HepG2 (cell line): Measurements from ENCODE around the gene ZCCHC10. TPM values are rescaled to one million over a fixed set of nuclear protein-coding genes. Genes with fewer than 3 reads are reported as not detected.

Source experiments
- AKNA ChIP-seq: sonication (generic); formaldehyde crosslinking; IDR thresholded peaks from 2 replicates; pipeline ENCODE4 v1.4.0; 2020; ENCODE audit warnings: missing genetic modification reagents, borderline replicate concordance
- DBP ChIP-seq: sonication (generic); formaldehyde crosslinking; IDR thresholded peaks from 2 replicates; pipeline ENCODE4 v1.4.0; 2020; ENCODE audit warnings: missing genetic modification reagents; ENCODE audit errors: not compliant biosample characterization
- DMTF1 ChIP-seq: sonication (generic); formaldehyde crosslinking; IDR thresholded peaks from 2 replicates; pipeline ENCODE4 v1.4.0; 2020; ENCODE audit warnings: mild to moderate bottlenecking, missing genetic modification reagents
- ELF3 ChIP-seq: IDR thresholded peaks from 2 replicates; pipeline ENCODE4 v1.6.1; 2016; ENCODE audit warnings: missing genetic modification reagents, missing compliant biosample characterization
- NFATC3 ChIP-seq: sonication (generic); formaldehyde crosslinking; IDR thresholded peaks from 2 replicates; pipeline ENCODE4 v1.5.1; 2020; ENCODE audit warnings: mild to moderate bottlenecking, missing genetic modification reagents
- NFYC ChIP-seq: IDR thresholded peaks from 2 replicates; pipeline ENCODE4 v1.6.1; 2016; ENCODE audit warnings: missing genetic modification reagents, missing compliant biosample characterization
- NRL ChIP-seq: sonication (generic); formaldehyde crosslinking; IDR thresholded peaks from 2 replicates; pipeline ENCODE4 v1.5.0; 2020; ENCODE audit warnings: missing genetic modification reagents, mild to moderate bottlenecking, moderate library complexity, borderline replicate concordance
- PAX8 ChIP-seq: sonication (generic); formaldehyde crosslinking; IDR thresholded peaks from 2 replicates; pipeline ENCODE4 v1.8.0; 2022; ENCODE audit warnings: mild to moderate bottlenecking, missing genetic modification reagents, borderline replicate concordance
- TEAD2 ChIP-seq: sonication (generic); formaldehyde crosslinking; IDR thresholded peaks from 2 replicates; pipeline ENCODE4 v1.9.0; 2021; ENCODE audit warnings: missing genetic modification reagents
- ZIK1 ChIP-seq: sonication (generic); formaldehyde crosslinking; IDR thresholded peaks from 2 replicates; pipeline ENCODE4 v1.5.0; 2020; ENCODE audit warnings: mild to moderate bottlenecking, low read depth, missing genetic modification reagents, borderline replicate concordance
- ZKSCAN5 ChIP-seq: sonication (generic); formaldehyde crosslinking; IDR thresholded peaks from 2 replicates; pipeline ENCODE4 v1.5.1; 2020; ENCODE audit warnings: mild to moderate bottlenecking, missing genetic modification reagents
- ZNF292 ChIP-seq: sonication (generic); formaldehyde crosslinking; IDR thresholded peaks from 2 replicates; pipeline ENCODE4 v1.8.1; 2022; ENCODE audit warnings: mild to moderate bottlenecking, low read depth, missing genetic modification reagents, borderline replicate concordance
- ZNF30 ChIP-seq: sonication (generic); formaldehyde crosslinking; IDR thresholded peaks from 2 replicates; pipeline ENCODE4 v1.5.0; 2020; ENCODE audit warnings: mild to moderate bottlenecking, missing genetic modification reagents
- ZNF367 ChIP-seq: sonication (generic); formaldehyde crosslinking; IDR thresholded peaks from 2 replicates; pipeline ENCODE4 v1.4.0; 2020; ENCODE audit warnings: missing genetic modification reagents, borderline replicate concordance
- ZNF484 ChIP-seq: sonication (generic); formaldehyde crosslinking; IDR thresholded peaks from 2 replicates; pipeline ENCODE4 v1.5.1; 2020; ENCODE audit warnings: mild to moderate bottlenecking, low read depth, missing genetic modification reagents, borderline replicate concordance
- ZNF609 ChIP-seq: sonication (generic); formaldehyde crosslinking; IDR thresholded peaks from 2 replicates; pipeline ENCODE4 v1.4.0; 2020; ENCODE audit warnings: mild to moderate bottlenecking, missing genetic modification reagents, borderline replicate concordance
- ZNF713 ChIP-seq: sonication (generic); formaldehyde crosslinking; IDR thresholded peaks from 2 replicates; pipeline ENCODE4 v1.4.0; 2020; ENCODE audit warnings: mild to moderate bottlenecking, missing genetic modification reagents
- ZZZ3 ChIP-seq: sonication (generic); formaldehyde crosslinking; IDR thresholded peaks from 2 replicates; pipeline ENCODE4 v1.4.0; 2020; ENCODE audit warnings: missing genetic modification reagents, mild to moderate bottlenecking, borderline replicate concordance
- polyA plus RNA-seq, 8 experiments: library from polyadenylated mRNA; depleted of rRNA in 3 of 8; stranded (reverse) in 7 of 8; unstranded in 1 of 8; fragments of >200 nt; fragmentation: Illumina TruSeq in 4 of 8; extraction: Trizol in 4 of 8; gene quantifications; 2 replicates each; pipeline versions ENCODE4 v1.2.1 to v1.2.3, GENCODE V29; 2011 to 2016; ENCODE audit warnings: low read depth in 4 of 8, missing spikeins in 1 of 8, mixed read lengths in 1 of 8; ENCODE audit not compliant: insufficient read depth in 1 of 8
- total RNA-seq, 5 experiments: library from RNA; depleted of rRNA; stranded (reverse); fragments of >200 nt; fragmentation: Illumina TruSeq; extraction: Trizol; gene quantifications; 2 replicates each; pipeline ENCODE4 v1.2.3, GENCODE V29; 2016; ENCODE audit warnings: low read depth in 1 of 5

The ZCCHC10 gene
- total and polyA plus RNA-seq, 2 of the 13 experiments (the other 11 are each of a cell fraction or from before 2014, with no cell fraction given) = 40.7 to 48.2 TPM

- TF ChIP-seq ZNF609 (CRISPR knock-in tag) (peak; percentile 88), NRL (CRISPR knock-in tag) (no peak), ZNF292 (CRISPR knock-in tag) (peak; percentile 70; the same call in 1 of the 2 replicates), AKNA (CRISPR knock-in tag) (no peak), DMTF1 (CRISPR knock-in tag) (no peak), DBP (no peak), ZZZ3 (CRISPR knock-in tag) (no peak), ZIK1 (no peak), ZKSCAN5 (no peak), NFATC3 (CRISPR knock-in tag) (no peak), ZNF713 (CRISPR knock-in tag) (no peak), ZNF484 (CRISPR knock-in tag) (no peak), PAX8 (CRISPR knock-in tag) (no peak), ZNF30 (no peak), ELF3 (peak; percentile 83), ZNF367 (no peak), NFYC (peak; percentile 14; the same call in 1 of the 2 replicates), TEAD2 (CRISPR knock-in tag) (no peak)
These were observed 23.3 kb upstream of the ZCCHC10 start (continued) for GRCh38 chr5:133049726-133050048.
